Epidermal melanocyte (primary cell): ENCODE data around the gene SLC25A23.
"Not testable (repeated sequence)": the region's sequence is repeated elsewhere in the genome, so short reads cannot be mapped to it uniquely, and the experiment has no call there.

Experiments
- DNase-seq: peaks from one replicate; pipeline ENCODE4 v3.0.0; 2011; ENCODE audit warnings: low spot score; ENCODE audit not compliant: insufficient read length

Gene SLC25A23

DNA sequence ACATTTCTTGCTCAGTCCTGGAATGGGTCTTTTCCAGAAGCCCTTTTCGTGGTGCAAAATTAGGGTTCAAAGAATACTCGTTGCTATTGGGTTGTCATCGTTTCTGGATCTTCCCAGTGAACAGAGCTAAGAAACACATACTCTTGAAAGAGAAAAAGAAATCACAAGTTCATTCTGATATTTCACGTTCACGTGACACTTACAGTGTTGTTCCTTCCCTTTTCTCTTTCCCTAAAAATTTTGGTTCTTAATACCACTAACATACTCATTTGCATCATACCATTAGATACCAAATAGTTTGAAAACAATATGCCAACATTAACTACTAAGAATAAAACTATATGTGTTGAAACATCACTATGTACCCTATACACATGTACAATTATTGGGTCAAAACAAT is 53.2 kb downstream of the SLC25A23 start:
- no peak for DNase-seq

- no peak for DNase-seq
Measured at GRCh38 chr19:6402837-6403608, 56.6 kb downstream of the SLC25A23 start.

DNA sequence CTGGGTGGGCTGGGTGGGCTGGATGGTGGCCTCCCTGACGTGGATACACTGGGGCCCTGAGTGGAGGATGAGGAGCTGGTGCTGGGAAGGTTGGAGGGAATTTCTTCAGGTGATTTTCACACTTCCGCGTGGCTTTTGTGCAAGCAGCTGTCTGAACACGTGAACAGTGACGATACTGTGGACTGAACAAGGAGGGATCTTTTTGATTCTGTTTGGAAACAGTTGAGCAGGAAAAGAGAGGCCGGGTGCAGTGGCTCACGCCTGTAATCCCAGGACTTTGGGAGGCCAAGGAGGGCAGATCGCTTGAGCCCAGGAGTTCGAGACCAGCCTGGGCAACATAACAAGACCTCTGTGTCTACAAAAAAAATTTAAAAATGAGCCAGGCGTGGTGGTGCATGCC is 57.5 kb downstream of the SLC25A23 start:
- no peak for DNase-seq

- not testable (repeated sequence) for DNase-seq
Measured at GRCh38 chr19:6400062-6400944, 59.3 kb downstream of the SLC25A23 start.

- no peak for DNase-seq
Measured at GRCh38 chr19:6396305-6396704, 63.3 kb downstream of the SLC25A23 start.

GRCh38 chr19:6394831-6395230 is 64.8 kb downstream of the SLC25A23 start:
- no peak for DNase-seq

GRCh38 chr19:6393983-6394412 is 65.6 kb downstream of the SLC25A23 start:
- no peak for DNase-seq

- DNase-seq = peak; percentile 96
Measured at GRCh38 chr19:6393074-6393982, 66.3 kb downstream of the SLC25A23 start, which contains the start of gene GTF2F1. Gene GTF2F1, minus strand, starts transcription at chr19:6393164. Its CDS starts 169 bp downstream, at chr19:6392995.

DNA sequence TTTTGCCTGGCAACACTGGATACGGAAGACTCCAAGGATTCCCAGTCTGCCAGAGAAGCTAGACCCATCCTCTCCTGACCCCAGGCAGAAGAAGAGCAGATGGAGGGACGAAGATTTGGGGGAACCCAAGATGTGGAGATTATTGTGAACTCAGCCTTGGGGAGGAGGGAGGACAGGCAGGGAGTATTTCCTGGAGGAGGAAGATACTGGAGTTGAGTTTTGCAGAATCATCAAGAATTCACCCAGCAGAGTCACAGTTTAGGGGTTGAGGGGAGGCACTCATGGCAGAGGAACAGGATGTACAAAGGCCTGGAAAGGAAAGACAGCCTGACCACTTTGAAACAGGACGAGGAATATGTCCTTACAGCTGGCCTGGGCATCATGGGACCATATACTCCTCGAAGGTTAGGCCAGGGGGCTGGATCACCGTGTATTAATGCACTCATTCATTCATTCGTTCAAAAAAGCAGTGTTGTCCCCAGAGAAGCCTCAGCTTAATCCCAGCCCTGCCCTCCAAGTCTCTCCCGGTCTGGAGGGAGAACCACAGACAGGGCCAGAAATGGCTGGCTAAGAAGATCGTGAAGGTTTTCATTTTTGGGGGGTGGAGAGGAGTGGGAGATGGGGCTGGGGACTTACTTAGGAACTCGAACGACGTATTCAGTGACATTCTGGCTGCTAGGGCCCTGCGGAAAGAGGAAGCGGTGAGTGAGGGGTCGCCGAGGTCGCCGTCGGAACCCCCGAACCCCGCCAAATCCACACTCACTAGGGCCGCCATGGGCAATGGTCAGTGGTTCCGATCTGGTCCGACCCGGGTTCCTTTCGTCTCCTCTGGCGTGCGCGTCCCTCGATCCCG is 67.1 kb downstream of the SLC25A23 start:
- DNase-seq = no peak
